HG02642 (cell line): ENCODE results near the gene UBIAD1.
"Not testable (repeated sequence)": the region's sequence is repeated elsewhere in the genome, so short reads cannot be mapped to it uniquely, and the experiment has no call there.

Experiments used
- ATAC-seq: cut with Tn5 transposase; IDR thresholded peaks from one replicate; pipeline ENCODE4 v1.9.1; 2021; ENCODE audit warnings: mild to moderate bottlenecking; ENCODE audit not compliant: unreplicated experiment, poor library complexity

Gene UBIAD1

DNA sequence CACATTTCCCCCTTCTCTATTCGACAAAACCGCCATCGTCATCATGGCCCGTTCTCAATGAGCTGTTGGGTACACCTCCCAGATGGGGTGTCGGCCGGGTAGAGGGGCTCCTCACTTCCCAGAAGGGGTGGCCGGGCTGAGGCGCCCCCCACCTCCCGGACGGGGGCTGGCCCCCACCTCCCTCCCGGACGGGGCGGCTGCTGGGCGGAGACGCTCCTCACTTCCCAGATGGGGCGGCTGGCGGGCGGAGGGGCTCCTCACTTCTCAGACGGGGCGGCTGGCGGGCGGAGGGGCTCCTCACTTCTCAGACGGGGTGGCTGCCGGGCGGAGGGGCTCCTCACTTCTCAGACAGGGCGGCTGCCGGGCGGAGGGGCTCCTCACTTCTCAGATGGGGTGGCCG lies 32.5 kb downstream of the UBIAD1 start:
- ATAC-seq: not testable (repeated sequence)

- ATAC-seq: no peak
Measured at GRCh38 chr1:11307852-11308251, 34.9 kb downstream of the UBIAD1 start.

- no peak for ATAC-seq
Measured at GRCh38 chr1:11308699-11309224, 35.8 kb downstream of the UBIAD1 start.

DNA sequence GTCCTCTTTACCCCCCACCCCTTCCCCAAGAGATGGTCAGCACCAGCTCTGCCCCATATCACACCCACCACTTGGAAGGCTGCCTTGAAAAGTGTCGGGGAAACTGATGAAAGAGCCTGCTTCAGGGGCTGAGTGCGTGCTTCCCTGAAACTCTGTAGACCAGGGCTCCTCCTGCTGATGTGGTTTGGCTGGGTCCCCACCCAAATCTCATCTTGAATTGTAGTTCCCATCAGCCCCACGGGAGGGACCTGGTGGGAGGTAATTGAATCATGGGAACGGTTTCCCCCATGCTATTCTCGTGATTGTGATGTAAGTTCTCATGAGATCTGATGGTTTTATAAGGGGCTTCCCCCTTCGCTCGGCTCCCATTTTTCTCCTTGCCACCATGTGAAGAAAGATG lies 36.4 kb downstream of the UBIAD1 start:
- no peak for ATAC-seq

- no peak for ATAC-seq
Measured at GRCh38 chr1:11311816-11312755, 39.1 kb downstream of the UBIAD1 start.

DNA sequence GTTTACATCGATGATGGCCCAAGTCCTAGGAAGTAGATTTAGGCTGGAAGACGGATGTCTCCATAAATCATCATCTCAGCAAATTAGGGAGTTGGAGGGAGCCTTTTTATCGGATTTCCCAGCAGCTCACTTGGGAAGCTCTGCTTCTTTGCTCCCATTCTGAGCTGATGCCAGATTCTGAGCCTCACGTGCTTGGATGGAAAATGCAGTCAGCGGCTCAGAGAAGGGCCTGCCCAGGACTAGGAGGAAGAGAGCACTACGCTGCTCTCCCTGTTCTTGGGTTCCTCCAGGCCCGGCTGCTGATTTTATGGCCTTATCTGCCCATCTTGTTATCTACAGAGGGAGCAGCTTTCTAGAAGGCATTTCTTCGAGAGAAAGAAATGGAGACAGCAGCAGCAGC lies 42.0 kb downstream of the UBIAD1 start:
- ATAC-seq: no peak

DNA sequence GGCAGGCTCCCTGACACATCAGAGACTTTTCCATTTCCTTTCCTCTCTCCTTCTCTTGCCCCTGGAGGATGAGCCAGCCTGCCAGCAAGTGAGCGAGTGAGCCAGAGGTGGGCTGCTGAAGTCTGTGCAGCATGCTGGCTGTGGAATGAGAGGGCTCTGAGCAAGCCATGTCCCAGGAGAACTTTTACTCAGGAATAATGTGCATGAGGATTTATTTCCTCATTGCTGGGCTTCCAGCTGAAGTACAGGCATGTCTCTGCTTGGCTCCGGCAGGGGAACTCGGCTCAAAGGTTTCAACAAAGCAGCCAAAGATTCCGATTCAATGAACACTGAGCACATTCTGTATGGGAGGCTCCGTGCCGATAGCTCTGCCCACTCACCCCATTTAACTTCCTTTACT lies 43.7 kb downstream of the UBIAD1 start:
- no peak for ATAC-seq

DNA sequence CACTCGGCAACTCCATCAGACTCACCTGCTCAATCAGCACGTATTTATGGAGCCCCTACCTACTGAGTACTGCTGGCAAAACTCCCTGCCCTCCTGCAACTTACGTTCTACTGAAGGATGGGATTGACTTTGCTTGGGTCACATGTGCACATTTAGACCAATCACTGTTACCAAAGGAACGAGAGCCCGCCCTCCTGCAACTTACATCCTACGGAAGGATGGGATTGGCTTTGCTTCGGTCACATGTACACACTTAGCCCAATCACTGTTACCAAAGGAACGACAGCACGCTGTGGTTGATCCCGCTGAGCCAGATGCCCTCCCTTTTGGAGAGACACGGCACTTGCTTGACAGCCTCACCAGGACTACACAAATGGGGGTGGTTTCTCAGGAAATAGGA lies 46.0 kb downstream of the UBIAD1 start:
- no peak for ATAC-seq

- ATAC-seq: no peak
Measured at GRCh38 chr1:11320153-11320936, 47.3 kb downstream of the UBIAD1 start.

- ATAC-seq: no peak
Measured at GRCh38 chr1:11321656-11322491, 48.9 kb downstream of the UBIAD1 start.

GRCh38 chr1:11324567-11325165 lies 51.7 kb downstream of the UBIAD1 start:
- ATAC-seq: no peak

GRCh38 chr1:11326070-11326469 lies 53.1 kb downstream of the UBIAD1 start:
- no peak for ATAC-seq

DNA sequence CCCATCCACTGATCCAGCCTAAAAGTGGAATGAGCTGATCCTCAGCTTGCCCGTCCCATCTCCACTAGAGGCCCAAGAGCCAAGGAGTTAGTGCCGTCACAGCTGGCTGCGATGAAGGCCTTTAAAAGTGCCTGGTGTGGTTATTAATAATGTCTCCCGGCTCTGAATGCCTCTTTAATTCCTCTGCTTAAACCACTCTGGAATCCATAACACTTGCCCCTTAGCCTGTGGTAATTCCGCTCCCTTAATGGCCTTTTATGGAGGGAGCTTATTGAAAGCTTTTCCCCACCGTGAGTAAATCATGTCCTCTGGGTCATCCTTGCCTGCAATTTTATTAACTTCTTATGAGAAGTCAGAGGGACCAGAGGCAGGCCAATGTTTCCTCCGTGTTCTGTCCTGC lies 55.4 kb downstream of the UBIAD1 start:
- no peak for ATAC-seq

DNA sequence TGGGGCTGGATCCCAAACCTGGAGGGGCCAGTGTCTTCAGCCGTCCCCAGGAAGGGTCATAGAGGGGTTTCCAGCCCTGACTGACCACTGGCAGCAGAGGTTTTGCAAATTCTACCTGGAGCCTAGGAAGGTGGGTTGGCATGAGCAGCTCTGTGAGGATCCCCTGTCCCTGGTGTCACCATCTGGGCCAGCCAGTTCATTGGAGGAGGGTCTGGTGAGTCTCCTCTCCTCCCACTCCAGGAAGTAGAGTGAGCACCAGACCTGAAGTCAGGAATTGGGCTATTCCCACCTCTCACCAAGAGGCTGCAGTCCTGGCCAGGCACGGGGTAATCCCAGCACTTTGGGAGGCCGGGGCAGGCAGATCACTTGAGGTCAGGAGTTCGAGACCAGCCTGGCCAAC lies 57.4 kb downstream of the UBIAD1 start:
- no peak for ATAC-seq

- ATAC-seq: no peak
Measured at GRCh38 chr1:11331036-11331944, 58.3 kb downstream of the UBIAD1 start.

- ATAC-seq: no peak
Measured at GRCh38 chr1:11331945-11332546, 59.0 kb downstream of the UBIAD1 start.

GRCh38 chr1:11333631-11334030 lies 60.6 kb downstream of the UBIAD1 start:
- no peak for ATAC-seq

DNA sequence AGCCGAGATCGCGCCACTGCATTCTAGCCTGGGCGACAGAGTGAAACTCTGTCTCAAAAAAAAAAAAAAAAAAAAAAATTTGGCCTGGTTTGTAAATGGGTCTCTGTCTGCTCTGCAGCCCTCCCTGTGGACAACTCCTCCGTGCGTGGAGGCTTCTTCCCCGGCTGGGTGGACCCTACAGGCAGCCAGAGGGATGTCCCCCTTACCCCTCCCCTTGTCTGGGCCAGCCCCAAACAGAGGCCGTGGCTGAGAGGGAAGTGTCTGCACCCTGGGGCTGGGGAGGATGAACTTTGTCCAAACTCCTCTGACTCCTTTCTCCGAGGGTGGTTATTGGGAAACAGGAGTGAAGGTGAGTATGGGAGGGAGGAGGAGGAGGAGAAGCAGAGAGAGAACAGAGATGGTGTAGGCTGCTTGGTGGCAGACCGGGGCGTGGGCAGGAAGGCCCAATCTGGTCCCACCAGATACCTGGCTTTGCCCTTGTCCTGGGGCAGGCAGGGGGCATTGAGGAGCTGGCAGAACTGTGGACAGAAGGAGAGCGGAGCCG lies 61.3 kb downstream of the UBIAD1 start:
- ATAC-seq: no peak
